Muscle of leg (tissue), 11 donors: Measurements from ENCODE around the gene PLXDC2. TPM values are rescaled to one million over a fixed set of nuclear protein-coding genes. Genes with fewer than 3 reads are reported as not detected.

ENCODE experiments used
- DNase-seq: peaks from one replicate; pipeline ENCODE4 v3.0.0; 2013
- H3K27ac ChIP-seq: one replicate; pipeline ENCODE4 v1.5.1; 2013; ENCODE audit warnings: mild to moderate bottlenecking, low read length, control low read depth
- H3K27me3 ChIP-seq: one replicate; pipeline ENCODE4 v1.6.1; 2013; ENCODE audit warnings: low read length; ENCODE audit not compliant: control insufficient read depth, insufficient read depth
- H3K36me3 ChIP-seq: one replicate; pipeline ENCODE4 v1.6.1; 2013; ENCODE audit warnings: low read length; ENCODE audit not compliant: control insufficient read depth, insufficient read depth
- H3K4me1 ChIP-seq: one replicate; pipeline ENCODE4 v1.6.1; 2013; ENCODE audit warnings: low read length; ENCODE audit not compliant: control insufficient read depth, insufficient read depth
- H3K4me3 ChIP-seq: one replicate; pipeline ENCODE4 v1.5.1; 2013; ENCODE audit warnings: low read length, control low read depth
- H3K9me3 ChIP-seq: replicated peaks from 2 replicates; pipeline ENCODE4 v1.6.1; 2013; ENCODE audit warnings: low read depth, low read length; ENCODE audit not compliant: control insufficient read depth
- WGBS: methylation state at CpG from one replicate; pipeline ENCODE4 v1.1.5; 2013; ENCODE audit warnings: missing lambda C conversion rate; ENCODE audit not compliant: insufficient coverage; 5-methylcytosine and 5-hydroxymethylcytosine counted together
- polyA plus RNA-seq, 8 donors: library from polyadenylated mRNA; unstranded; fragments of 120-200 nt; gene quantifications; one replicate each; pipeline versions ENCODE4 v1.2.1 to v1.2.3, GENCODE V29; 2013; ENCODE audit warnings: inconsistent platforms in 1 of 8, low replicate concordance in 1 of 8; ENCODE audit not compliant: insufficient read length in 8 of 8, insufficient read depth in 1 of 8
- total RNA-seq: library from RNA; stranded (reverse); fragments of 120-200 nt; gene quantifications from one replicate; pipeline ENCODE4 v1.2.4, GENCODE V29; 2013

Gene PLXDC2
- total and polyA plus RNA-seq, 9 donors: 20.9 to 49.9 (median 33.9) TPM

- Histone ChIP-seq H3K36me3 (no peaks in the 10 kb centered on the region), H3K27me3 (no peaks in the 10 kb centered on the region), H3K27ac (no peak overlapping the region), H3K4me3 (no peak overlapping the region), H3K4me1 (peaks cover 10% of the 10 kb centered on the region), H3K9me3 (no peaks in the 10 kb centered on the region)
- no CpG with 5 or more reads among the region's 2 CpGs for WGBS
- no peak for DNase-seq
These were observed 131.4 kb downstream of the PLXDC2 start for GRCh38 chr10:19947656-19948055.

- no peaks in the 10 kb centered on the region for H3K36me3 ChIP-seq
- 0% methylated on average over 1 of the region's 7 CpGs for WGBS
- H3K4me3 ChIP-seq: no peak overlapping the region
- H3K27me3 ChIP-seq: no peaks in the 10 kb centered on the region
- no peaks in the 10 kb centered on the region for H3K9me3 ChIP-seq
- DNase-seq: peak; percentile 77
- H3K27ac ChIP-seq: peak overlapping the region; percentile 49
- peaks cover 6% of the 10 kb centered on the region for H3K4me1 ChIP-seq
These were observed 136.2 kb downstream of the PLXDC2 start for GRCh38 chr10:19952224-19953010.

DNA sequence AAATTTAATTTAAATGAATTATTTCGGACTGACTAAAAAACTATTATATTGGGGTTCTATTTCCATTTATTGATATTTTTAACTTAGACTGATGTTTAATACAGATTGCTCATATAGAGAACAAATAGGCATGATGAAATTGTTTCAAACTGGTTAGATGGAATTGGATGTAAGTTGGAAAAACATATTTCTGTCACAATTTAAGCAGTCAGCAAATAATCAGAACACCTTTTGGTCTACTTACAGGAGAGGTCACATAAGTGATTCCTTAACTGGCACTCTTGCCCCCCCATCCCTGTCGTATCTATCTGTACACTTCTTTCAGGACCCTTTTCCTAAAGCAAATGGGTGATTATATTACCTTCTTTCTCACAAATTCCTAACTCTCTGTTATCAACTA lies 138.4 kb downstream of the PLXDC2 start:
- Histone ChIP-seq H3K27me3 (no peaks in the 10 kb centered on the region), H3K4me1 (peaks cover 6% of the 10 kb centered on the region), H3K9me3 (no peaks in the 10 kb centered on the region), H3K36me3 (no peaks in the 10 kb centered on the region), H3K27ac (no peak overlapping the region), H3K4me3 (no peak overlapping the region)
- WGBS: 100% methylated on average over 1 of the region's 2 CpGs
- no peak for DNase-seq

DNA sequence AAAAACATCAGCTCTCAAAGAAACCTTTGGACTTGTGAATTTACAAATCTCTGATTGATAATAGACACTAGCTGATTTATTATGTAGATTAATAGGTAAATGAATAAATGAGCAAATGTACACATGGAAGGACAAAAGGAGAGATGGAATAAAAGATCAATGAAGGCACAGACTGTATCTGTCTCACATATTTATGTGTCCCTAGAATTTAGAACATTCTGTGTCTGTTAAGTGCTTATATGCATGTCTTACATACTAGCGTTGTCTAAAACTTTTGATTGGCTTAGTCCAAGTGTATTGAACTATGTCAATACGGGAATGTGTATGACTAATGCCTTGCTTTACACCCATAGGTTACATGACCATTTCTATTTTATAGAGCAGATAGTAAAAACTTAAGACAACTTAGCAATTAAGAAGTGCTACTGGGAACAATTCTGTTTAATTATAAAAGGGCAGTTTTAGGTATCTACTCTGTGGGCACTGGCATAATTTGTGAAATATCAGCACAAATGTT lies 140.3 kb downstream of the PLXDC2 start:
- H3K9me3 ChIP-seq: no peaks in the 10 kb centered on the region
- H3K36me3 ChIP-seq: no peaks in the 10 kb centered on the region
- H3K27me3 ChIP-seq: no peaks in the 10 kb centered on the region
- no CpG with 5 or more reads among the region's 2 CpGs for WGBS
- no peak for DNase-seq
- H3K4me3 ChIP-seq: no peak overlapping the region
- H3K4me1 ChIP-seq: peaks cover 7% of the 10 kb centered on the region
- no peak overlapping the region for H3K27ac ChIP-seq

- no peaks in the 10 kb centered on the region for H3K9me3 ChIP-seq
- DNase-seq: no peak
- no peak overlapping the region for H3K4me3 ChIP-seq
- H3K27me3 ChIP-seq: no peaks in the 10 kb centered on the region
- peaks cover 5% of the 10 kb centered on the region for H3K4me1 ChIP-seq
- no peaks in the 10 kb centered on the region for H3K36me3 ChIP-seq
- no peak overlapping the region for H3K27ac ChIP-seq
These were observed 142.6 kb downstream of the PLXDC2 start for GRCh38 chr10:19958787-19959186.

- WGBS: 94% methylated on average over 3 of the region's 7 CpGs
- Histone ChIP-seq H3K27me3 (no peaks in the 10 kb centered on the region), H3K4me3 (no peak overlapping the region), H3K27ac (no peak overlapping the region), H3K36me3 (no peaks in the 10 kb centered on the region), H3K4me1 (peaks cover 2% of the 10 kb centered on the region), H3K9me3 (no peaks in the 10 kb centered on the region)
- DNase-seq: no peak
These were observed 145.1 kb downstream of the PLXDC2 start for GRCh38 chr10:19961076-19962053.

DNA sequence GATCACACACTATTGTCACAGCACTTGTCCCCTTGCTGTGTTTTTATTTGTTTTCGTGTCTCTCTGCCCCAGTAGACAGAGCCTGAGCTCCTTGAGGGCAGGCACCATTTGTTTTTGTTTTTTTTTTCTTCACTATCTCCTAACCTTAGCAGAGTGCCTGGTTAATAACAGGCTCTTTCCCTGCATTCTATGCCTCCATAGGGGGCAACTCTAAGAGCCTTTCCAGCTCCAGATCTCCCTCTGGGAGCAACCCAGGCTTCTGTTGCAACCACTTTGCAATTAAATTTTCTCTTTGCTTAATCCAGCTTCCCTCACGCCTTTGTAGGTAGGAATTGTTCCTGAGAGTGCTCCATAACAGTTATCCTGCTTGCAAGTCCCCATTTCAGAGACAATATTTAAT lies 148.4 kb downstream of the PLXDC2 start:
- Histone ChIP-seq H3K4me1 (peaks cover 6% of the 10 kb centered on the region), H3K9me3 (no peaks in the 10 kb centered on the region), H3K4me3 (no peak overlapping the region), H3K27me3 (no peaks in the 10 kb centered on the region), H3K36me3 (no peaks in the 10 kb centered on the region), H3K27ac (no peak overlapping the region)
- no peak for DNase-seq
- 25% methylated on average over 1 of the region's 2 CpGs for WGBS

DNA sequence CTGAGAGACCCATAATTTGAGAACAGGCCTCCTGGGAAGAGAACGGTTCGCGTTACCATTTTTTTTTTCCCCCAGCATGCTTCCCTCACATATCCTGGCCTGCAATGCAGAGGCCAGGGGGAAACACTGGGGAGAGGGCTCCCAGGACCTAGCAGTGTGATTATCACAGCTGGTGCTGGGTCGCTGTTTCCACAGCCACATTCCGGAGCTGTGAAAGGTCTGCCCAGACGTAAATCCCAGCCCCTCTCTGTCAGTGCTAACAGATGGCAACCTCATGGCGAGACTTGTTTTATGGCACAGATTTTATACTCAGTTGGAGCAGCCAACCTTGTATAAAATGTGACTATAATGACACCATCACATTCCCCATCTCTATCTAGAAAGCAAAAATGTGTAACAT lies 150.5 kb downstream of the PLXDC2 start:
- no peaks in the 10 kb centered on the region for H3K27me3 ChIP-seq
- DNase-seq: peak; percentile 68
- H3K36me3 ChIP-seq: no peaks in the 10 kb centered on the region
- no peak overlapping the region for H3K4me3 ChIP-seq
- no peaks in the 10 kb centered on the region for H3K9me3 ChIP-seq
- whole genome bisulfite sequencing: 20% methylated on average over 1 of the region's 7 CpGs
- peak overlapping the region; percentile 3 for H3K27ac ChIP-seq
- H3K4me1 ChIP-seq: peaks cover 6% of the 10 kb centered on the region

DNA sequence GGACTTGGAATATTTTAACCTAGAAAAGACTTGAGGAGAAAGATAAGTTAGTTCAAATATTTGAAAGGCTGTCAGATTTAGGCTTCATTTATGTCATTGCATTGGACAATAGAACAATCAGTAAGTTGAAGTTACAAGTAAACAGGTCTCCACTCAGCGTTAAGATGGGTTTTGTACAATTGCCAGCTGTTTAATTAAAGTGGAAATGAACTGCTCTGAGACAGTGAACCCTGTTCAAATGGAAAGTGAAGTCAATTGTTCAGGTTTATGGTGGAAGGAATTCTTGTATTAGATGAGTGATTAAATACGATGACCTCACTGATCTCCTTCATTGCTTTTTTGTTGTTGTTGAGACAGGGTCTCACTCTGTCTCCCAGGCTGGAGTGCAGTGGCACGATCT lies 151.7 kb downstream of the PLXDC2 start:
- Histone ChIP-seq H3K27ac (no peak overlapping the region), H3K36me3 (no peaks in the 10 kb centered on the region), H3K4me1 (peaks cover 6% of the 10 kb centered on the region), H3K4me3 (no peak overlapping the region), H3K9me3 (no peaks in the 10 kb centered on the region), H3K27me3 (no peaks in the 10 kb centered on the region)
- 86% methylated on average over 2 of the region's 3 CpGs for WGBS
- no peak for DNase-seq

GRCh38 chr10:19968745-19969144 lies 152.5 kb downstream of the PLXDC2 start:
- Histone ChIP-seq H3K4me1 (peaks cover 6% of the 10 kb centered on the region), H3K9me3 (no peaks in the 10 kb centered on the region)
- peak; percentile 47 for DNase-seq

More at GRCh38 chr10:19968745-19969144, 152.5 kb downstream of the PLXDC2 start:
- Histone ChIP-seq H3K27me3 (no peaks in the 10 kb centered on the region), H3K27ac (no peak overlapping the region), H3K4me3 (no peak overlapping the region), H3K36me3 (no peaks in the 10 kb centered on the region)
